WTC11 (cell line): Measurements from ENCODE around the gene RAD18. TPM values are rescaled to one million over a fixed set of nuclear protein-coding genes. Genes with fewer than 3 reads are reported as not detected.
A peak's percentile ranks its signal among the peaks of the same experiment; 100 is the strongest.

Source experiments
- ATAC-seq: fragments of 200-7000 bp; cut with Tn5 transposase; 2 replicates; pipeline ENCODE4 v1.10.0; 2021; ENCODE audit warnings: mild to moderate bottlenecking, moderate library complexity
- CTCF ChIA-PET: fragments of 300-600 bp; sonication (Branson Sonifier 250); formaldehyde crosslinking; loops from one replicate; lab custom pipeline; 2021; ENCODE audit warnings: antibody characterized with exemption; lab: Charles Lee
- POLR2A ChIA-PET: fragments of 350-600 bp; sonication (Branson Sonifier 250); formaldehyde crosslinking; loops from one replicate; lab custom pipeline; 2021; ENCODE audit warnings: antibody characterized with exemption; lab: Charles Lee
- DNase-seq: peaks from one replicate; pipeline ENCODE4 v3.0.0; 2021; ENCODE audit warnings: low spot score
- H3K27ac Mint-ChIP-seq: 2 replicates; pipeline ENCODE4 v1.8.0; 2021; ENCODE audit warnings: mixed read lengths
- H3K27me3 Mint-ChIP-seq: 2 replicates; pipeline ENCODE4 v1.8.0; 2021; ENCODE audit warnings: low read depth, mild to moderate bottlenecking, moderate library complexity, mixed read lengths
- H3K36me3 Mint-ChIP-seq: 2 replicates; pipeline ENCODE4 v1.8.0; 2021; ENCODE audit warnings: mixed read lengths
- H3K4me1 Mint-ChIP-seq: 2 replicates; pipeline ENCODE4 v1.8.0; 2022; ENCODE audit warnings: mixed read lengths
- H3K4me3 Mint-ChIP-seq: 2 replicates; pipeline ENCODE4 v1.8.0; 2021; ENCODE audit warnings: mild to moderate bottlenecking, moderate library complexity, mixed read lengths
- H3K9me3 Mint-ChIP-seq: 2 replicates; pipeline ENCODE4 v1.8.0; 2021; ENCODE audit warnings: mixed read lengths
- AR ChIP-seq: fragments of 250-450 bp; sonication (Bioruptor Pico); IDR thresholded peaks from 2 replicates; pipeline ENCODE4 v1.9.0; 2021; ENCODE audit warnings: mild to moderate bottlenecking
- ATF3 ChIP-seq: sonication (generic); formaldehyde crosslinking; conservative IDR thresholded peaks from 2 replicates; pipeline ENCODE4 v1.8.1; 2022; ENCODE audit warnings: mild to moderate bottlenecking, missing genetic modification reagents
- CDX4 ChIP-seq: fragments of 250-450 bp; sonication (Bioruptor Pico); IDR thresholded peaks from 2 replicates; pipeline ENCODE4 v1.9.0; 2021; ENCODE audit warnings: moderate library complexity, mild to moderate bottlenecking, inconsistent platforms, borderline replicate concordance
- E2F4 ChIP-seq: sonication (generic); formaldehyde crosslinking; IDR thresholded peaks from 2 replicates; pipeline ENCODE4 v1.8.1; 2022; ENCODE audit warnings: low read depth, mild to moderate bottlenecking, moderate library complexity, missing genetic modification reagents, borderline replicate concordance
- FOXP4 ChIP-seq: sonication (generic); formaldehyde crosslinking; IDR thresholded peaks from 2 replicates; pipeline ENCODE4 v1.8.0; 2022; ENCODE audit warnings: mild to moderate bottlenecking, missing genetic modification reagents
- KAT7 ChIP-seq: sonication (generic); formaldehyde crosslinking; IDR thresholded peaks from 2 replicates; pipeline ENCODE4 v1.8.1; 2023; ENCODE audit warnings: missing genetic modification reagents, mild to moderate bottlenecking, borderline replicate concordance
- MLX ChIP-seq: sonication (generic); formaldehyde crosslinking; IDR thresholded peaks from 2 replicates; pipeline ENCODE4 v1.8.1; 2023; ENCODE audit warnings: mild to moderate bottlenecking, missing genetic modification reagents, moderate library complexity
- OVOL2 ChIP-seq: fragments of 250-450 bp; sonication (Bioruptor Pico); IDR thresholded peaks from 2 replicates; pipeline ENCODE4 v1.9.0; 2021; ENCODE audit warnings: mild to moderate bottlenecking, borderline replicate concordance
- PRRX2 ChIP-seq: fragments of 250-450 bp; sonication (Bioruptor Pico); IDR thresholded peaks from 2 replicates; pipeline ENCODE4 v1.8.0; 2021; ENCODE audit warnings: mild to moderate bottlenecking
- SMAD3 ChIP-seq: sonication (generic); formaldehyde crosslinking; IDR thresholded peaks from 2 replicates; pipeline ENCODE4 v1.8.0; 2022; ENCODE audit warnings: missing genetic modification reagents, mild to moderate bottlenecking, borderline replicate concordance
- SMAD4 ChIP-seq: sonication (generic); formaldehyde crosslinking; IDR thresholded peaks from 2 replicates; pipeline ENCODE4 v1.8.0; 2022; ENCODE audit warnings: mild to moderate bottlenecking, missing genetic modification reagents
- SP1 ChIP-seq: sonication (generic); formaldehyde crosslinking; conservative IDR thresholded peaks from 2 replicates; pipeline ENCODE4 v1.8.1; 2022; ENCODE audit warnings: missing genetic modification reagents
- USF1 ChIP-seq: sonication (generic); formaldehyde crosslinking; IDR thresholded peaks from 2 replicates; pipeline ENCODE4 v1.8.0; 2022; ENCODE audit warnings: mild to moderate bottlenecking, missing genetic modification reagents
- ZNF512 ChIP-seq: sonication (generic); formaldehyde crosslinking; IDR thresholded peaks from 2 replicates; pipeline ENCODE4 v1.8.1; 2022; ENCODE audit warnings: missing genetic modification reagents, borderline replicate concordance
- ZNF532 ChIP-seq: fragments of 250-450 bp; sonication (Bioruptor Pico); IDR thresholded peaks from 2 replicates; pipeline ENCODE4 v1.9.0; 2021; ENCODE audit warnings: mild to moderate bottlenecking, borderline replicate concordance
- ZSCAN18 ChIP-seq: fragments of 250-450 bp; sonication (Bioruptor Pico); IDR thresholded peaks from 2 replicates; pipeline ENCODE4 v2.1.2; 2022; ENCODE audit warnings: mild to moderate bottlenecking, moderate library complexity
- total RNA-seq: library from RNA; stranded (reverse); gene quantifications from 3 replicates; pipeline ENCODE4 v1.2.3, GENCODE V29; 2021

Gene RAD18
- total RNA-seq, 1 experiment from 2014 or later = 24.4 TPM

- Mint-ChIP-seq H3K27me3 (no peaks in the 10 kb centered on the region), H3K4me1 (peaks cover 17% of the 10 kb centered on the region), H3K27ac (peak overlapping the region; percentile 94), H3K9me3 (peaks cover 18% of the 10 kb centered on the region), H3K36me3 (peaks cover 25% of the 10 kb centered on the region), H3K4me3 (no peak overlapping the region)
- DNase-seq (no peak), ATAC-seq (no peak)
- POLR2A ChIA-PET = no interaction called here
- CTCF ChIA-PET = interaction anchor here (0.7 to 2.4 kb wide), 4 partner anchors 9 to 219 kb away, joined by 3 to 8 read pairs (median 3); partner anchors contain the start of gene OXTR
- no peak for TF ChIP-seq ZSCAN18 (CRISPR knock-in tag)
- TF ChIP-seq USF1 = no peak
- TF ChIP-seq FOXP4 = no peak
- TF ChIP-seq CDX4 = no peak
- TF ChIP-seq SMAD4 = no peak
- TF ChIP-seq E2F4 = no peak
- TF ChIP-seq ZNF512 (CRISPR knock-in tag) = no peak
- TF ChIP-seq MLX (CRISPR knock-in tag) = no peak
- no peak for TF ChIP-seq KAT7 (CRISPR knock-in tag)
- TF ChIP-seq ATF3 (CRISPR knock-in tag) = no peak
- TF ChIP-seq SMAD3 (CRISPR knock-in tag) = no peak
Observed at GRCh38 chr3:8882642-8883041, 80.6 kb downstream of the RAD18 start.

- Mint-ChIP-seq H3K4me1 (peaks cover 17% of the 10 kb centered on the region), H3K36me3 (peaks cover 29% of the 10 kb centered on the region), H3K4me3 (no peak overlapping the region), H3K9me3 (peaks cover 18% of the 10 kb centered on the region), H3K27ac (peak overlapping the region; percentile 94), H3K27me3 (no peaks in the 10 kb centered on the region)
- no peak for DNase-seq
- POLR2A ChIA-PET = no interaction called here
- ATAC-seq = peak; percentile 87
- CTCF ChIA-PET = interaction anchor here (0.7 to 2.4 kb wide), 4 partner anchors 9 to 218 kb away, joined by 3 to 8 read pairs (median 3); partner anchors contain the start of gene OXTR
- TF ChIP-seq ZNF532 = no peak
- TF ChIP-seq OVOL2 = no peak
- no peak for TF ChIP-seq SP1 (CRISPR knock-in tag)
- TF ChIP-seq AR = no peak
- TF ChIP-seq PRRX2 (CRISPR knock-in tag) = no peak
Observed at GRCh38 chr3:8882171-8882593, 81.1 kb downstream of the RAD18 start.
